NCI-H1105 treated with DMSO at 0.1 percent for 48 hours (cell line): Measurements from ENCODE around the gene ERC2.

Source experiments
- DNase-seq: peaks from one replicate; lab custom pipeline; 2025; lab: John Stamatoyannopoulos, UW

Gene ERC2

DNA sequence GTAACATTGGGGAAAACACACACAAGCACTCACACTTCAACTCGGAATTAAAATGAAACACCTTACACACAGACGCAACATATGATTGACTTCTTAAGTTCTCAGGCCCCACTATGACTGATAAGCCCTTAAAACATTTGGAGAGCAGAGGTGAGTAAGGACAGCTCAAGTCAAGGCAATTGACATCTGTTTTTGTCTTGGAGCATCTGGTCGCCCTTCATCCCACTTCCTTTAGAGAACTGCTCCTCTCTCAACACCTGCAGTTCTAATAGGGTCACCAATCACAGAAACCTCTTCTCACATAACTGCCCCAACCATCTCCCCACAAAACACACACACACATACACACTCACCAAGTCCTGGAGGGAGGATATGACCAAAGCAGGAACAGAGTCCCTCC, 43.4 kb downstream of the ERC2 start:
- no peak for DNase-seq

DNA sequence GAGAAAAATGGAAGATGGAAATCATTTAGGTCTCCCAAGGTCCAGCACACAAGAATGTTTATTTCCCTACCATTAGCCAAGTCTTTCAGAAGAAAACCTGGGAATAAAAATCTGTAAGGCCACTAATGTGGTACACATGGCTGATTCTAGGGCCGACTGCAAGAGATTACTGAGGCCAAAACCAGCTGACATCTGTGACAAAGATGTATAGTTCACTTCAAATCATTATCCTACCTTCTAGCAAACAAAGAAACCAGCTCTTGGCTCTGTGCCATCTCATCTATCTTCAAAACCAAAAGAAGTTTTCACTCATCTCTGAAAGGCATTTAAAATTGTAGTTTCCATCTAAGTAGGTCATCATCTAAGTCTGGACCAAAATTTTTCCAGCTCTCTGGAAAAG, 43.9 kb downstream of the ERC2 start:
- DNase-seq: no peak

- DNase-seq: no peak
These were observed 44.6 kb downstream of the ERC2 start for GRCh38 chr3:56423661-56424099.

DNA sequence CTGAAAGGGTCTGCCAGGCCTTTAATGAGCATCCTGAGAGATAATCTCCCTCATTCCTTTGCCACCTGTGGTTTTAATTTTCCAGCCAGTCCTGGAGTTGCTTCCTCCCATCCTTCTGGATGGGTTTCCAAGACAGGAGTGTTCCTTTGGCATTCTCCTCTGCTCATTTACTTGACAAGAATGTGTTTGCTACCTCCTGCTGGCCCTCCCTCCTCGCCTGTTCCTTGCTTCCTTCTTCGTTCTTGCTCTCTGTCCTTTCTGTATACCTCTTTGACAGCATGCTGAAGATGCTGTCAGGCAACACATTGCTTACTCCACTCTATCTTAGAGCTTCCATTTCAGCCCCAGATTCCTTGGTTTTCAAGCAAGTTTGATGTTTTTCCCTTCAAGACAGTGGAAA, 46.0 kb downstream of the ERC2 start:
- no peak for DNase-seq

GRCh38 chr3:56421205-56421604, 47.1 kb downstream of the ERC2 start:
- no peak for DNase-seq

- peak; percentile 5 for DNase-seq
These were observed 52.6 kb downstream of the ERC2 start for GRCh38 chr3:56415652-56416051.

GRCh38 chr3:56413911-56414310, 54.4 kb downstream of the ERC2 start:
- no peak for DNase-seq

- DNase-seq: no peak
These were observed 57.1 kb downstream of the ERC2 start for GRCh38 chr3:56411166-56411565.

DNA sequence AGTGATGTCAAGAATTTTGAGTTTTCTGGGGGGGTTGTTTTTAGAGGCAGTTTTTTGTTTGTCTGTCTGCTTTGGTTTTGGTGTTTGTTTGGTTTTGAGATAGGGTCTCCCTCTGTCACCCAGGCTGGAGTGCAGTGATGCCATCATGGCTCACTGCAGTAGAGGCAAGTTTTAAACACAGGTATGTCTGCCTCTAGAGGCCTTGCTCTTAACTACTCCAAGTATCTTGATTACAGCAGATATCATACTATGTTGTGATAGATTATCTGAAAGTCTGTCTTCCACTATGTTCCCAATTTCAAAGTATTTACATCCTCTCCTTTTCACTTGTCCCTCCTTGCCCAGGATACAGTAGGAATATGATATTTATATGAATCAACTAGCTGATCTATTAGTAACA, 57.7 kb downstream of the ERC2 start:
- no peak for DNase-seq

DNA sequence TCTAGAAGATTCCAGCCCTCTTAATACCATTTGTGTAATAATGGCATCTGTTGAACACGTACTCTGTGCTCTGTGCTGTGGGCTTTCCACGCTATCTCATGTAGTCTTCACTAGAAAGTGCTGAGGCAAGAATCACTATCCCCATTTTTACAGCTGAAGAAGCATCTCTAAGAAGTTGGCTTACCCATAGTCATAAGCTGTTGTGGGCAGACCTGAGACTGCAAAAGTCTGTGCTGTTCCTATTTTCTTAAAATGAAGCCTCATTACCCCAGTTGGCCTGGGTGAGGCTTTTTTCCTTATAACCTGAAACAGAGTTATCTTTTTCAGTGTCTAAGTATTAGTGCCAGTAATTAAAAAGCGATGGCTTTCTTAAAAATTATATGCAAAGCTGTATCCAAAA, 58.5 kb downstream of the ERC2 start:
- DNase-seq: no peak

- DNase-seq: no peak
These were observed 59.5 kb downstream of the ERC2 start for GRCh38 chr3:56408761-56409196.

DNA sequence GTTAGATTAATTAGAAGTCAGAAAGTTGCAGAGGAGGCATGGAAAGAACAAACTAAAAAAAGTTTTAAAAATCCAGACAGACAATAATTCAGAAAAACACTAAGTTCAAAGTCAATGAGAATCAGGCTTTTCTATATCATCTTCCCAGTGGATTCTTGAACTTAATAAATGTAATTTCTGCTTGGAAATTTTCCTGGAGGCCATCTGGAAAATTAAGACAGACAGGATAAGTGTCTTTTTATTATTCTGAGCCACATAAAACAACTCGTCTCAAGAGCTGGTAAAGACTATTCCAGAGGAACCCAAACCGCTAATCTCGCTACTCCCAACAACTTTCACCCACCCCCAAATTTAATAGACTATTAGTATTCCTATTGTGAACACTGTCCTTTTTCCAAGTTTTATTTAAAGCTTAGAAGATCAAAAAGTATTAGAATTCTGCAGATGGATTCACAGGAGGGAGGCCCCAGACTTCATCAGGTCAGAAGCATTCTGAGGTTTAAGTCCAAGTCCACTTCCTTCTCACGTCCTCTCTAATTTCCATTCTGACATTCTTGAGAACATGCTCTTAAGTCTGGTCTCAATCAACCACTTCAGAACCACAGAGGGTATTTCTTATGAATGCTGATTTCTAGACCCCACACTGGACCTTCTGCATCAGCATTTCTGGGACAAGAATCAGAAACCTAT, 61.3 kb downstream of the ERC2 start:
- no peak for DNase-seq

GRCh38 chr3:56404884-56405283, 63.4 kb downstream of the ERC2 start:
- DNase-seq: no peak

GRCh38 chr3:56398659-56399058, 69.6 kb downstream of the ERC2 start:
- DNase-seq: no peak

DNA sequence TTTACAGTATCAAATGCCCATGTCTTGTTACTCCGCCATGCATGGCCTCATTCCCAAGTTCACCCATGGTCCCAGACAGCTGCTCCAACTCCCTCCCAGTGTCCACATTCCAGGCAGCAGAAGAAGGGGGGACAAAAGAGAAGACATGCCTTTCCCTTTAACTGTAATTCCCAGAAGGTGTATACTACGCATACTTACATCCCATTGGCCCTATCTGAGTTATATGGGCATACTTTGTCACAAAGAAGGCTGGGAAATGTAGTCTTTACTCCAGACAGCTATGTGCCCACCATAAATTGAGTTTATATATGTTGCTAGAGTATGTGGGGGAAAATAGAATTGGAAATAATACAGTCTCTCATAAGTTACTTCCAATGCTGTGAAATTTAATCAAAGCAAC, 70.5 kb downstream of the ERC2 start:
- no peak for DNase-seq

DNA sequence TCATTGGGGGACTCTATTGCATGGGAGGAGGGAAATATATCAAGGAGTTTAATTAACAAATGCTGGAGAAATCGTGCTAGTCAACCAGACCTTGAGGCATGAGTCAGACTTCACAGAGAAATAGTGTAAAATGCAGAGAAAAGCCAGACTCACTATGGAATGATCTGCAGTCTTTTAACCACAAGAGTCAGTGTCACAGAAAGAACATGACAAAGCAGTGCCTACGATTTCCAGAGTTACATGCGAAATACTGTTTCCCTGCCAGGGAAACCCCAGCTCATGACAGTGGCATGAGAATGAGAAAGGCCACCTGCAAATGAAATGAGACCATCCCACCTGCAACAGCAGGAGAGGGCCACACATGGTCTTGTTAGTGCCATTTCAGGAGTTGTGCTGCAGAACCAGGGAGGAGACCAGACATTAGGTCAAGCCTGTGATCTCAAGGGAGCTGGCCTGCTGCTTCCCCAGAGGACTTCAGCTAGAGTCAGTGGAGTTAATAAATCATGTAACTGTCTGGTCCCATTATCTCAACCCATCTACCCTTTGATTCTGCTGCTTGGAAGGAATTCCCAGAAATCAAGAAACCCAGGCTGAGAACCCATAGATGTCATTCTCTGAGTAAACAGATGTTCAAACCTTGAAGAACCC, 79.0 kb downstream of the ERC2 start:
- DNase-seq: no peak

GRCh38 chr3:56383092-56383491, 85.2 kb downstream of the ERC2 start:
- DNase-seq: no peak

DNA sequence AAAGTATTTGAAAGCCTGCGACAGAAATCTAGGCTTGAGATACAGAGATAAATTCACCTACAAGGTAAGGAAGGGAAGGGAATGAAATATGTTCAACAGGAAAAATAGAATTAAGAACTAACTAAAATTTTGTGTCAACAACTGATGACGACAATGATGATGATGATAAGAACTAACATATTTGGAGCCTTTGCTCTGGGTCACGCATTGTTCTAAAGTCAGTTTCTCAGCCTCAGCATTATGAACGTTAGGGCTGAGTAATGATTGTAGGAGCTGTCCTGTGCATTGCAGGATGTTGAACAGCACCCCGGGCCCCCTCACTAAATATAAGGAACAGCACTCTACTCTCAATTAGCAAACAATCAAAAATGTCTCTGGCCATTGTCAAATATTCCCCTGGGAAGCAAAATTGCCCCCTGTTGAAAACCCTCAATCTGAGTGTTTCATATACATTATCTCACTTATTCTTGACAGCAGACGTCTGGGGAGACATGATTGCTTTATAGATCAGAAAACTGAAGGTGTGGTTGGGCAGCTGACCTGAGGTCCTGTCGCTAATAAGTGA, 88.5 kb downstream of the ERC2 start:
- DNase-seq: no peak

DNA sequence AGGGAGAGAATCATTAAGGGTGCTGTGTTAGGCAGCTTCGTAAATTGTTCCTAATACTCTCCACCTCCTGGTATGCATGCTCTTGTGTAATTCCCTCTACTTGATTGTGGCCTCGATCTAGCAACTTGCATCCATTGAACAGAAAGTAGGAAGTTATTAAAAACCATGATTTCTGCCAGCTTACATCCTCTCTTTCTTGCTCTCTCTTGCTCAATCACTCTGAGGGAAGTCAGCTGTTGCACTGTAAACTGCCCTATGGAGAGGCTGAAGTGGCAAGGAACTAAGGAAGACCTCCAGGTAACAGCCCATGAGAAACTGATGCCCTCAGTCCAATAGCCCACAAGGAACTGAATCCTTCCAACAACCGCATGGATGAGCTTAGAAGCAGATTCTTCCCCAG, 92.6 kb downstream of the ERC2 start:
- no peak for DNase-seq

GRCh38 chr3:56373386-56373785, 94.9 kb downstream of the ERC2 start:
- DNase-seq: no peak

- DNase-seq: no peak
These were observed 97.1 kb downstream of the ERC2 start for GRCh38 chr3:56370991-56371775.

DNA sequence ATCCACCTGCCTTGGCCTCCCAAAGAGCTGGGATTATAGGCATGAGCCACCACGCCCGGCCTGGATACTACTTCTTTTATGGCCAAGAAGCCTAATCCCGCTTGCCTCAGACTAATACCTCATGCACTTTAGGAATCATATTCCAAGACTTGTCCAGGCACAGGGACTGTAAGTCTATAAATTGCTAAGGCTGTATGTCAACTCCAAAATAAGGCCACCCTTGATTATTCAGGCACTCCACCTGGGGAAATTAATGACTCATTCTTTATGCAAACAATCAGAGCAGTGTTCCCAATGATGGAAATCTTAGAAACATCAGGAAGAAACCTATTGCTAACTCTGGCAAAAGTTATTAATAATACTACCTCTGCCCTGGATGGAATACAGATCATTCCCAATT, 98.4 kb downstream of the ERC2 start:
- DNase-seq: no peak

DNA sequence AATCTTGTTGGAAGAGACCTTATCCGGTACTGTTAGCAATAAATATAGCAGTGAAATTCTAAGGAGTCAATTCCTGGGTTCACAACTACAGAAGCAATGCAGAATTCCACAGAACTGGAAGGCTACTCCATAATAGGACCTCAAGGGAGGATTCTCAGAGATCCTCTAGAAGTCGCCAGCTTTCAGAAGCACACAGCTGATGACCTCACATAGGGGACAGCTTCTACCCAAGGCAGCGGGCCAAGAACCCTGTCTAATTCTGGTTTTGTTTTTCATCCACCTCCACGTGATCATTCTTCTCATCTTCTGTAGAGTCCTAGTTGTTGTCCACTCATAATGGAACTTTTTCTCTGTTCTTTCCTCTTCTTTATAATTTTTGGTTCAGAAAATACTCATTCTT, 99.4 kb downstream of the ERC2 start:
- no peak for DNase-seq
